NCI-H1417 (cell line): Measurements from ENCODE around the gene ZNF606.

Experiments
- DNase-seq, 3 experiments: peaks; one replicate each; lab custom pipeline; 2025; lab: John Stamatoyannopoulos, UW

ZNF606 gene

GRCh38 chr19:57927587-57927986, 75.0 kb downstream of the ZNF606 start:
- no peak for DNase-seq
